BJ (cell line): ENCODE data around the gene RP9. TPM values are rescaled to one million over a fixed set of nuclear protein-coding genes. Genes with fewer than 3 reads are reported as not detected.

Experiments
- CTCF ChIA-PET: fragments of 350-600 bp; formaldehyde crosslinking; extraction: SDS; loops from one replicate; lab custom pipeline; 2021; ENCODE audit warnings: antibody characterized with exemption, inconsistent platforms; lab: Yijun Ruan, JAX
- POLR2A ChIA-PET: fragments of 300-600 bp; sonication (Branson Sonifier 250); formaldehyde crosslinking; extraction: SDS; loops from one replicate; lab custom pipeline; 2021; ENCODE audit warnings: antibody characterized with exemption; lab: Charles Lee
- DNase-seq: peaks from one replicate; pipeline ENCODE4 v3.0.0-alpha.2; 2011; ENCODE audit warnings: low read depth
- H3K27me3 ChIP-seq: 2 replicates; pipeline ENCODE4 v1.6.0; 2011; ENCODE audit warnings: low read length; ENCODE audit not compliant: control insufficient read depth, insufficient read depth
- H3K36me3 ChIP-seq: 2 replicates; pipeline ENCODE4 v1.5.1; 2011; ENCODE audit warnings: low read length; ENCODE audit not compliant: control insufficient read depth, insufficient read depth
- H3K4me3 ChIP-seq: 2 replicates; pipeline ENCODE4 v1.5.1; 2011; ENCODE audit warnings: low read depth, mild to moderate bottlenecking, control low read depth, low read length
- CTCF ChIP-seq: IDR thresholded peaks from 2 replicates; pipeline ENCODE4 v1.5.1; 2011; ENCODE audit warnings: low read depth, mild to moderate bottlenecking, control low read depth, inconsistent platforms, low read length, moderate library complexity; ENCODE audit not compliant: insufficient read depth
- polyA plus RNA-seq: library from polyadenylated mRNA; depleted of rRNA; stranded (reverse); fragments of >200 nt; gene quantifications from 2 replicates; pipeline ENCODE4 v1.2.3, GENCODE V29; 2011

RP9 gene
- polyA plus RNA-seq, 1 experiment, result 16.2 TPM

GRCh38 chr7:33070277-33070676, 38.9 kb downstream of the RP9 start:
- CTCF ChIA-PET, result no interaction called here
- no peak for DNase-seq
- TF ChIP-seq CTCF, result no peak
- POLR2A ChIA-PET, result interaction anchor here (0.6 kb wide), 1 partner anchor 308 kb away, joined by 4 read pairs; no protein-coding TSS in a partner anchor
- no peaks in the 10 kb centered on the region for H3K27me3 ChIP-seq
- H3K4me3 ChIP-seq, result no peak overlapping the region
- no peaks in the 10 kb centered on the region for H3K36me3 ChIP-seq

GRCh38 chr7:33067921-33068320, 41.3 kb downstream of the RP9 start:
- Histone ChIP-seq H3K36me3 (no peaks in the 10 kb centered on the region), H3K27me3 (no peaks in the 10 kb centered on the region), H3K4me3 (no peak overlapping the region)
- ChIA-PET POLR2A (interaction anchor here (0.7 kb wide), 1 partner anchor 23 kb away, joined by 7 read pairs; no protein-coding TSS in a partner anchor), CTCF (interaction anchor here (0.6 to 0.8 kb wide), 2 partner anchors 10 to 278 kb away, joined by 3 read pairs; no protein-coding TSS in a partner anchor)
- DNase-seq, result no peak
- TF ChIP-seq CTCF, result no peak

GRCh38 chr7:33066771-33067170, 42.4 kb downstream of the RP9 start:
- DNase-seq, result no peak
- TF ChIP-seq CTCF, result no peak
- no peaks in the 10 kb centered on the region for H3K36me3 ChIP-seq
- no peaks in the 10 kb centered on the region for H3K27me3 ChIP-seq
- no peak overlapping the region for H3K4me3 ChIP-seq
- ChIA-PET POLR2A (no interaction called here), CTCF (interaction anchor here (0.6 kb wide), 1 partner anchor 37 kb away, joined by 3 read pairs; no protein-coding TSS in a partner anchor)

- no peak for DNase-seq
- ChIA-PET POLR2A (no interaction called here), CTCF (interaction anchor here (1.1 kb wide), 1 partner anchor 219 kb away, joined by 3 read pairs; no protein-coding TSS in a partner anchor)
- H3K36me3 ChIP-seq, result no peaks in the 10 kb centered on the region
- no peak overlapping the region for H3K4me3 ChIP-seq
- TF ChIP-seq CTCF, result no peak
- no peaks in the 10 kb centered on the region for H3K27me3 ChIP-seq
Measured at GRCh38 chr7:33065981-33066380, 43.2 kb downstream of the RP9 start.

- peak; percentile 69 for DNase-seq
- CTCF ChIA-PET, result interaction anchor here (0.6 to 3.7 kb wide), 4 partner anchors 10 to 120 kb away, joined by 3 to 19 read pairs (median 8); partner anchors contain the start of gene RP9
- TF ChIP-seq CTCF, result 0 out of 2 replicates have a peak, but pooled peaks have one; percentile 3
- peak overlapping the region; percentile 58 for H3K4me3 ChIP-seq
- POLR2A ChIA-PET, result interaction anchor here (0.6 to 1.1 kb wide), 3 partner anchors 23 to 120 kb away, joined by 3 read pairs; no protein-coding TSS in a partner anchor
- H3K36me3 ChIP-seq, result no peaks in the 10 kb centered on the region
- no peaks in the 10 kb centered on the region for H3K27me3 ChIP-seq
Measured at GRCh38 chr7:33062782-33063443, 46.3 kb downstream of the RP9 start.
